RWPE2 (cell line): ENCODE results near the gene BRD8.

Experiments
- ATAC-seq: fragments of 200-7000 bp; cut with Tn5 transposase; 3 replicates; pipeline ENCODE4 v1.9.1; 2021; ENCODE audit warnings: low read depth
- DNase-seq: peaks from one replicate; pipeline ENCODE4 v3.0.0-alpha.2; 2020; ENCODE audit warnings: low spot score
- H3K27ac ChIP-seq: fragments of 450-650 bp; 2 replicates; pipeline ENCODE4 v1.5.1; 2017; ENCODE audit warnings: mild to moderate bottlenecking; ENCODE audit not compliant: poor library complexity, severe bottlenecking
- H3K27me3 ChIP-seq: fragments of 250-450 bp; sonication (Bioruptor Pico); 2 replicates; pipeline ENCODE4 v1.5.1; 2021; ENCODE audit warnings: mild to moderate bottlenecking, moderate library complexity; ENCODE audit not compliant: insufficient read depth, poor library complexity, severe bottlenecking
- H3K36me3 ChIP-seq: fragments of 250-450 bp; sonication (Bioruptor Pico); 2 replicates; pipeline ENCODE4 v1.5.1; 2020; ENCODE audit warnings: low read depth, mild to moderate bottlenecking, moderate library complexity
- H3K4me1 ChIP-seq: fragments of 250-450 bp; sonication (Bioruptor Pico); 2 replicates; pipeline ENCODE4 v1.5.1; 2021; ENCODE audit warnings: mild to moderate bottlenecking, moderate library complexity; ENCODE audit not compliant: insufficient read depth, poor library complexity, severe bottlenecking
- H3K4me3 ChIP-seq: fragments of 250-450 bp; sonication (Bioruptor Pico); 2 replicates; pipeline ENCODE4 v1.5.1; 2021; ENCODE audit warnings: mild to moderate bottlenecking, moderate library complexity; ENCODE audit not compliant: severe bottlenecking
- H3K9me3 ChIP-seq: fragments of 250-450 bp; sonication (Bioruptor Pico); 2 replicates; pipeline ENCODE4 v1.5.1; 2021; ENCODE audit warnings: mild to moderate bottlenecking, moderate library complexity; ENCODE audit not compliant: severe bottlenecking
- TF ChIP-seq, protein P1 (sequence below): fragments of 450-650 bp; IDR thresholded peaks from one replicate; pipeline ENCODE4 v1.5.1; 2017; ENCODE audit warnings: mild to moderate bottlenecking, moderate library complexity; ENCODE audit not compliant: poor library complexity, severe bottlenecking

The BRD8 gene

DNA sequence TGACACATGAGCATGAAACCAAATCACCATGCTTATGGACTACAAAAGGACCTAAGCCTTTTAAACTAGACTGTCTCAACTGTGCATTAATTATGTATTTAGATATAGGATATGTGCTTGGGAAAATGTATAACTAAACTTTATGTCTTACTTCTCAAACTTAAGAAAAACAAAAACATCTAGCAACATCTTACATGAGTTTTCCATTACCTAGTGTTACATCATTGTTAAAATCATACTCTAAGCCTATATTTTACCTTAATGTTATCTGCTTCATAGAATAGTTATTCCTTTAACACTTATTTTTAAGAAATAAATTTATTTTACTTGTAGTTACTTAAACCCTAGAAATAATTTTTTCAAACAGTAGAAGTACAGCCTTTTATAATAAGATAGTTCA lies 63.2 kb downstream of the BRD8 start:
- Histone ChIP-seq H3K9me3 (no peaks in the 10 kb centered on the region), H3K27me3 (no peaks in the 10 kb centered on the region), H3K27ac (no peak overlapping the region), H3K4me3 (no peak overlapping the region), H3K4me1 (no peaks in the 10 kb centered on the region), H3K36me3 (no peaks in the 10 kb centered on the region)
- no peak for ATAC-seq
- no peak for DNase-seq
- TF ChIP-seq, protein P1, sequence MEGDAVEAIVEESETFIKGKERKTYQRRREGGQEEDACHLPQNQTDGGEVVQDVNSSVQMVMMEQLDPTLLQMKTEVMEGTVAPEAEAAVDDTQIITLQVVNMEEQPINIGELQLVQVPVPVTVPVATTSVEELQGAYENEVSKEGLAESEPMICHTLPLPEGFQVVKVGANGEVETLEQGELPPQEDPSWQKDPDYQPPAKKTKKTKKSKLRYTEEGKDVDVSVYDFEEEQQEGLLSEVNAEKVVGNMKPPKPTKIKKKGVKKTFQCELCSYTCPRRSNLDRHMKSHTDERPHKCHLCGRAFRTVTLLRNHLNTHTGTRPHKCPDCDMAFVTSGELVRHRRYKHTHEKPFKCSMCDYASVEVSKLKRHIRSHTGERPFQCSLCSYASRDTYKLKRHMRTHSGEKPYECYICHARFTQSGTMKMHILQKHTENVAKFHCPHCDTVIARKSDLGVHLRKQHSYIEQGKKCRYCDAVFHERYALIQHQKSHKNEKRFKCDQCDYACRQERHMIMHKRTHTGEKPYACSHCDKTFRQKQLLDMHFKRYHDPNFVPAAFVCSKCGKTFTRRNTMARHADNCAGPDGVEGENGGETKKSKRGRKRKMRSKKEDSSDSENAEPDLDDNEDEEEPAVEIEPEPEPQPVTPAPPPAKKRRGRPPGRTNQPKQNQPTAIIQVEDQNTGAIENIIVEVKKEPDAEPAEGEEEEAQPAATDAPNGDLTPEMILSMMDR: no peak

DNA sequence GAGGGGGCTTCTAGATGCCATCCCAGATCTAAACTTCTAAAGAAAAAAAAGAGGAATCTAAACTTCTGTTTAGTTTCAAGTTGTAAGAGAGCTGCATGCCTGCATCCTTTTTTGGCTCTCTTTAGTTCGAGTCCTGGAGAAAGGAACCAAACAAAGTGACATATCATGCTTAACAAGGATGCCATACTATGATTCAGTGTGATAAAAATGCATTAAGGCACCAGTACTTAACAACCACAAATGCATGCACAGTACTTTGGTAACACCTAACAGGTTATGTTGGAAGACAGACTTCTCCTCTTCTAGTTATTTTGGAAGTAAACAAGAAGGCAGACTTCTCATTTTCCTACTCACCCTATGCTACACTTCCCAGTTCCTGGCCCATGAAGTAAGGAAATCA lies 66.5 kb downstream of the BRD8 start:
- Histone ChIP-seq H3K27ac (no peak overlapping the region), H3K4me1 (no peaks in the 10 kb centered on the region), H3K36me3 (no peaks in the 10 kb centered on the region), H3K27me3 (no peaks in the 10 kb centered on the region), H3K9me3 (no peaks in the 10 kb centered on the region), H3K4me3 (no peak overlapping the region)
- DNase-seq (no peak), ATAC-seq (peak; percentile 52; the same call in 2 of the 3 replicates)
- TF ChIP-seq, protein P1: no peak

DNA sequence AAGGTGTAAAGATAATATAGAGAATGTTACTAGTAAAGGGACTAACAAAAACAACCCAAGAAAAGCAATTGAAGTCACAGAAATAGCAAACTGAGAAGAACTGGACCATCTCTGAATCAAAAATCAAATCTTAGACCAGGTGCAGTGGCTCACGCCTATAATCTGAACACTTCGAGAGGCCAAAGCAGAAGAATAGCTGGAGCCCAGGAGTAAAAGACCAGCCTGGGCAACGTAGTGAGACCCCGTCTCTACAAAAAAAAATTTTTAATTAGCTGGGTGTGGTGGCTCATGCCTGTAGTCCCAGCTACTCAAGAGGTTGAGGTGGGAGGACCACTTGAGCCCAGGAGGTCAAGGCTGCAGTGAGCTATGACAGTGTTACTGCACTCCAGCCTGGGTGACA lies 67.2 kb downstream of the BRD8 start:
- Histone ChIP-seq H3K27me3 (no peaks in the 10 kb centered on the region), H3K27ac (no peak overlapping the region), H3K4me3 (no peak overlapping the region), H3K4me1 (no peaks in the 10 kb centered on the region), H3K9me3 (no peaks in the 10 kb centered on the region), H3K36me3 (no peaks in the 10 kb centered on the region)
- DNase-seq: no peak
- no peak for ATAC-seq
- TF ChIP-seq, protein P1: no peak

DNA sequence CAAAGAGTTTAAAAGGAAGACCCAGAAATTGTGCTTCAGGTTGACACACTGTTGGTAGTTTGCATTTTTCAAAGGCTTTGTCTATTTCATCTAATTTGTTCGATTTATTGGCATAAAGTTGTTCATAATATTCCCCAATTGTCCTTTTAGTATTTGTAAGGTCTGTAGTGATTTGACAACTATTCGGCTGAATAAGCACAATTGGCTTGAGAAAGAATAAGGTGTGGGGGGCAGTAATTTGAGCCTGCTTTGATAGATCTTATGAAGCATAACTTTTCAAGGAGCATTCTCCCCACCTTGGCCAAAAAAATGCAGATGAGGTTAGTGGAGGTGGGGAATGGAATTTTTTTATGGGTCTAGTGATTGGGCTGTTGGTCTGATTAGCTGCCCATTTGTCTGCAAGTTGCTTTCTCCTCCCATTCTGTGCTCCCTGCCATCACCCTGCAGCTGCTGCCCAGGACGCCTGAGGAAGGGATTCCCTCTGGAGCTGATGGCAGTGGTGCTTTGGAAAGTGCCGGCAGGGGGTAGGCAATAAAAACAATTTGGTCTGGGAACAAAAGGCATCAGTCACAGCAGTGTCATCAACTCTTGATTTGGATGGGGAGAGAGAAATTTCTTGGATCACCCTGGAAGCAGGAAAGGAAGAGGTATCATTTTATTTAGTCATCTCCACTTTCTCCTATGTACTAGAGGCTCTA lies 68.0 kb downstream of the BRD8 start:
- Histone ChIP-seq H3K27me3 (no peaks in the 10 kb centered on the region), H3K4me1 (no peaks in the 10 kb centered on the region), H3K36me3 (no peaks in the 10 kb centered on the region), H3K9me3 (no peaks in the 10 kb centered on the region), H3K4me3 (no peak overlapping the region), H3K27ac (no peak overlapping the region)
- DNase-seq: no peak
- no peak for ATAC-seq
- TF ChIP-seq, protein P1: no peak
